AG04450 (cell line): ENCODE results near the gene MAML3. TPM values are rescaled to one million over a fixed set of nuclear protein-coding genes. Genes with fewer than 3 reads are reported as not detected.

Experiments
- CTCF ChIA-PET: fragments of 300-600, 350-600 bp; formaldehyde crosslinking; extraction: SDS; loops from one replicate; lab custom pipeline; 2022; ENCODE audit warnings: antibody characterized with exemption, inconsistent platforms; lab: Charles Lee
- POLR2A ChIA-PET: fragments of 350-600 bp; formaldehyde crosslinking; extraction: SDS; loops from one replicate; lab custom pipeline; 2021; ENCODE audit warnings: antibody characterized with exemption, inconsistent platforms; lab: Yijun Ruan, JAX
- DNase-seq: peaks from one replicate; pipeline ENCODE4 v3.0.0-alpha.2; 2011; ENCODE audit warnings: low read depth, low spot score
- H3K27ac ChIP-seq: one replicate; pipeline ENCODE4 v1.5.1; 2012; ENCODE audit warnings: low read depth, low read length, control low read depth
- H3K27me3 ChIP-seq: one replicate; pipeline ENCODE4 v1.6.0; 2012; ENCODE audit warnings: low read length; ENCODE audit not compliant: control insufficient read depth, insufficient read depth
- H3K4me3 ChIP-seq: 2 replicates; pipeline ENCODE4 v1.5.1; 2011; ENCODE audit warnings: mild to moderate bottlenecking, low read depth, low read length, control low read depth
- H3K9me3 ChIP-seq: 2 replicates; pipeline ENCODE4 v1.5.1; 2012; ENCODE audit warnings: low read length; ENCODE audit not compliant: control insufficient read depth, insufficient read depth
- polyA plus RNA-seq: library from polyadenylated mRNA; depleted of rRNA; stranded (reverse); fragments of >200 nt; gene quantifications from 2 replicates; pipeline ENCODE4 v1.2.3, GENCODE V29; 2011
- TF ChIP-seq, protein P1 (sequence below): IDR thresholded peaks from 2 replicates; pipeline ENCODE4 v1.5.1; 2011; ENCODE audit warnings: low read depth, low read length, control low read depth, inconsistent platforms

MAML3 gene
- polyA plus RNA-seq, 1 experiment: 4.1 TPM

GRCh38 chr4:140108243-140108642 is 45.7 kb downstream of the MAML3 start:
- no peak overlapping the region for H3K4me3 ChIP-seq
- ChIA-PET POLR2A (no interaction called here), CTCF (no interaction called here)
- TF ChIP-seq, protein P1, sequence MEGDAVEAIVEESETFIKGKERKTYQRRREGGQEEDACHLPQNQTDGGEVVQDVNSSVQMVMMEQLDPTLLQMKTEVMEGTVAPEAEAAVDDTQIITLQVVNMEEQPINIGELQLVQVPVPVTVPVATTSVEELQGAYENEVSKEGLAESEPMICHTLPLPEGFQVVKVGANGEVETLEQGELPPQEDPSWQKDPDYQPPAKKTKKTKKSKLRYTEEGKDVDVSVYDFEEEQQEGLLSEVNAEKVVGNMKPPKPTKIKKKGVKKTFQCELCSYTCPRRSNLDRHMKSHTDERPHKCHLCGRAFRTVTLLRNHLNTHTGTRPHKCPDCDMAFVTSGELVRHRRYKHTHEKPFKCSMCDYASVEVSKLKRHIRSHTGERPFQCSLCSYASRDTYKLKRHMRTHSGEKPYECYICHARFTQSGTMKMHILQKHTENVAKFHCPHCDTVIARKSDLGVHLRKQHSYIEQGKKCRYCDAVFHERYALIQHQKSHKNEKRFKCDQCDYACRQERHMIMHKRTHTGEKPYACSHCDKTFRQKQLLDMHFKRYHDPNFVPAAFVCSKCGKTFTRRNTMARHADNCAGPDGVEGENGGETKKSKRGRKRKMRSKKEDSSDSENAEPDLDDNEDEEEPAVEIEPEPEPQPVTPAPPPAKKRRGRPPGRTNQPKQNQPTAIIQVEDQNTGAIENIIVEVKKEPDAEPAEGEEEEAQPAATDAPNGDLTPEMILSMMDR: no peak
- DNase-seq: no peak
- H3K9me3 ChIP-seq: no peaks in the 10 kb centered on the region
- no peaks in the 10 kb centered on the region for H3K27me3 ChIP-seq
- no peak overlapping the region for H3K27ac ChIP-seq

GRCh38 chr4:140106289-140106844 is 47.6 kb downstream of the MAML3 start:
- TF ChIP-seq, protein P1: no peak
- ChIA-PET POLR2A (no interaction called here), CTCF (interaction anchor here (1.2 kb wide), 1 partner anchor 449 kb away, joined by 3 read pairs; no protein-coding TSS in a partner anchor)
- Histone ChIP-seq H3K9me3 (no peaks in the 10 kb centered on the region), H3K27ac (no peak overlapping the region), H3K27me3 (no peaks in the 10 kb centered on the region), H3K4me3 (no peak overlapping the region)
- DNase-seq: no peak

GRCh38 chr4:140105436-140105835 is 48.5 kb downstream of the MAML3 start:
- H3K9me3 ChIP-seq: no peaks in the 10 kb centered on the region
- no peak for DNase-seq
- ChIA-PET POLR2A (no interaction called here), CTCF (interaction anchor here (1.1 to 1.2 kb wide), 2 partner anchors 56 to 448 kb away, joined by 3 read pairs; no protein-coding TSS in a partner anchor)
- H3K27me3 ChIP-seq: no peaks in the 10 kb centered on the region
- TF ChIP-seq, protein P1: no peak
- H3K4me3 ChIP-seq: no peak overlapping the region
- H3K27ac ChIP-seq: no peak overlapping the region

DNA sequence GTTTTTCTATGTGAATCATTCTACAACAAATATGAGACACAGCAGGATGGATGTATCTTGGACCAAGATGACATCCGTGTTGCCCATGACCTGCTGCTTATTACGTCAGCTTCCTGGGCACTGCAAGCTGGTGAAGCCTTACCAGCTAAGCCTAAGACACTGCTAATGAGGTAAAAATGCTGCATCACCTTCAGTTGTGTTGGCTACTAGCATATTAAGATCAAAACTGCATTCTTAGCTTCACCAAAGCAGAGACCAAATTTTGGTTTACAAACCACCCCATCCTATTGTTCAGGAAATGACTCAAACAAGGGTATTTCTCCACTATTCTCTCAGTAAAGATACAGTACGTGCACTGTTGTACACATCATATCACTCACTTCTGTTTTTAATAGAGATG is 50.3 kb downstream of the MAML3 start:
- ChIA-PET POLR2A (interaction anchor here (0.7 kb wide), 1 partner anchor 51 kb away, joined by 3 read pairs; the partner anchor contains the start of gene MAML3), CTCF (interaction anchor here (0.9 kb wide), 1 partner anchor 227 kb away, joined by 3 read pairs; no protein-coding TSS in a partner anchor)
- TF ChIP-seq, protein P1: no peak
- H3K27ac ChIP-seq: no peak overlapping the region
- no peak for DNase-seq
- H3K27me3 ChIP-seq: no peaks in the 10 kb centered on the region
- no peaks in the 10 kb centered on the region for H3K9me3 ChIP-seq
- H3K4me3 ChIP-seq: no peak overlapping the region

GRCh38 chr4:140102421-140102820 is 51.6 kb downstream of the MAML3 start:
- H3K27ac ChIP-seq: no peak overlapping the region
- H3K9me3 ChIP-seq: no peaks in the 10 kb centered on the region
- no peaks in the 10 kb centered on the region for H3K27me3 ChIP-seq
- no peak overlapping the region for H3K4me3 ChIP-seq
- POLR2A ChIA-PET: no interaction called here
- no peak for DNase-seq
- TF ChIP-seq, protein P1: no peak
- CTCF ChIA-PET: interaction anchor here (0.7 to 1.0 kb wide), 2 partner anchors 16 to 74 kb away, joined by 3 read pairs; no protein-coding TSS in a partner anchor
